DMS53 treated with DMSO at 0.1 percent for 48 hours (cell line): Measurements from ENCODE around the gene RBMS3.
"Not testable (repeated sequence)": the region's sequence is repeated elsewhere in the genome, so short reads cannot be mapped to it uniquely, and the experiment has no call there.

Source experiments
- DNase-seq: peaks from one replicate; lab custom pipeline; 2025; ENCODE audit not compliant: unreplicated experiment; lab: John Stamatoyannopoulos, UW

The RBMS3 gene

DNA sequence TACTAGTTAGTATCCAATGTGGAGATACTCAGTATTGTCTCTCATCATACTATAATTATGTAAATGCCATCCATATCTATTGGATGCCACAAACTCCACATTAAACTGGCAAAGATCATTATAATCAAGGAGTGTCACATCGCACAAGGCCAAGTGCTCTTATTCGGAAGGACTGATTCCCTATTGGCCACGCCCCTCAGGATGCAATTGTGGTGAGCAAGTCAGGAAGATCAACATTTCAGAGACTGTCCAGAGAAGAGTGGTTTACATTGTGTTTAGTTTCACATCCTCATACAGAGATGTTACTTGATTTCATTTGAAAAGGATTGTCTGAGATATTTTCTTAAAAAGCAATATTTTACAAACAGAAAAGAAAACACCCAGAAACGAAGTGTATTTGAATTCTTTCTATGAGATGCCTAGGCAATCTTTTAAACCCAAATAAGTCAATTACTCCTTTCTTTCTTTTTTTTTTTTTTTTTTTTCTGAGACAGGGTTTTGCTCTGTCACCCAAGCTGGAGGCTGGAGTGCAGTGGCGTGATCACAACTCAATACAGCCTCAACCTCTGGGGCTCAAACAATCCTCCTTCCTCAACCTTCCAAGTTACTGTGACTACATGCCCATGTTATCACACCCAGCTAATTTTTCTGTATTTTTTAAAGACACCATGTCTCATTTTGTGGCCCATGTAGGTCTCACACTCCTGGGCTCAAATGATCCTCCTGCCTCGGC lies 369.1 kb downstream of the RBMS3 start:
- DNase-seq: no peak

DNA sequence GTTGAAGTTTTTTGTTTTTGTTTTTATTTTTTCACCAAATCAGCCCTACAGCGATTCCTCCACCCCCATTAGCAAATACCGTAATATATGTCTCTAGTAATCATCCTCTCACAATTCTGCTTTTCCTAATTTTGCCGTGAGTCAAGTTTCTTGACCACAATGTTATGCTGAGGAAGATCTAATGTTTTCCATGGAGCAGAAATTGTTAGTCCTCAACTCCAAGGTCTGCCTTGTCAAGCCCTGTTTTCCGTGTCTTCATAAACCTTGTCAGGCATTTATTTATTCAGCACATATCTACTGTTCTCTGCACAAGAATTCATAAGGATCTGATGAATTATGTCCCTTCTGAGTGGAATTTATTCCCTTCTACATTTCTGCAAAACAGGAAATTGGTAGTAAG lies 372.8 kb downstream of the RBMS3 start:
- DNase-seq: no peak

DNA sequence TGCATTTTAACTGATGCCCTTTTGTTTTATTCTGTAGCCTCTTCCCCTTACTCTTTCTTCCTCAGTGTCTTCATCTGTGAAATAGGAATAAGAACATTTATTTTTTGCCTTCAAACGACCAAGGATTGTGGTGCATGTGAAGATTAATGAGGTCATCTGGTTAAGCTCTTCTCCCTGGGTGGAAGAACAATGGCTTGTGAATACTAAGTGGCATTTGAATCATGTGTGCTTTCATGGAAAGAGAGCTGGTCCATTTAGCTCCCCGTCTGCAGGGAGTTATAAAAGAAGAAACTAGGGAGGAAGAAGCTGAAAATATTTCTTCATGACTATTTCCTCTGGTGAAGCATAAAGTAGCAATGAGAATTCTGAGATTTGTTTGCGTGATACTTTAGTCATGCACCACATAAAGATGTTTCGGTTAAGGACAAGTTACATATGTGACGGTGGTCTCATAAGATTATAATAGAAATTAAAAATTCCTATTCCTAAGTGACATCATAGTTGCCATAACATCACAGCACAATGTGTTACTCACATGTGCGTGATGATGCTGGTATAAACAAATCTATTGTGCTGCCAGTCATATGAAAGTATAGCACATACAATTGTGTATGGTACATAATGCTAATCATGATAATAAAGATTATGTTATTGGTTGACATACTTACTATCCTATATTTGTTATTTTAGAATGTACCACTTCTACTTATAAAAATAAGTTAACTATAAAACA lies 374.3 kb downstream of the RBMS3 start:
- no peak for DNase-seq

DNA sequence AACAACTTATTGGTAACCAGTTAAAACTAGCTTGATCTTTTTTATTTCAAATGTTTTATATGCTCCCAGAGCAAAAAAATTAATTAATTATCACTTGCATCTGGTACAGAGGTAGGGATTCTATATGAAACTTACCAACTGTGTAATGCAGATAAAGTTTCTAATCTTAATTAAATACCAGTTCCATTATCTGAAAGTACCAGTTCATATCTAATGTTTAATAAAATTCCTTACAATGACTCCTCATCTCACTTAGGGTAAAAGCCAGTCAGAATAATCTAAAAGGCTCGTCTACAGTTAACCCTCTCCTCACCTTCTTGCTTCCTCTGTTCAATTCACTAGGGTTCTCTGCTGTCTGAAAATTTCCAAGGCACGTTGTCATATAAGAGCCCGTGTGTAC lies 384.8 kb downstream of the RBMS3 start:
- no peak for DNase-seq

DNA sequence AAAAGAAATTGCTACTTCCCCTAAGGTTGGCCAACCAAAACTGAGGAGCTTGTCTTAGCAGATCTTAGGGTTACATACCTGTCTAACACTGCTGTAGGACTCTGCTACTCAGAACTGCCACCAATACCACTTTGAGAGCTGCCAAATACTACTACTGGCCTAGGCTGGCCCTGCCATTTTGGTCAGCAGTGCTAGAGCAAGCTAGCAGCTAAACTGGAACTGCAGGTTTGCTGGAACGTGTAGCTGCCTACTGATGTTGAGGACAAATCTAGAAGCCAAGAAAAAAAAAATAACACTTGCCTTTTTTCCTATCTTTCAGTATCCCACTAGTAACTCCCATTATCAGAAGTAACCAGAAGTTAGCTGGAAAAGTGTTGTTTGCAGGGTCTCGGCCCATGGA lies 387.4 kb downstream of the RBMS3 start:
- no peak for DNase-seq

DNA sequence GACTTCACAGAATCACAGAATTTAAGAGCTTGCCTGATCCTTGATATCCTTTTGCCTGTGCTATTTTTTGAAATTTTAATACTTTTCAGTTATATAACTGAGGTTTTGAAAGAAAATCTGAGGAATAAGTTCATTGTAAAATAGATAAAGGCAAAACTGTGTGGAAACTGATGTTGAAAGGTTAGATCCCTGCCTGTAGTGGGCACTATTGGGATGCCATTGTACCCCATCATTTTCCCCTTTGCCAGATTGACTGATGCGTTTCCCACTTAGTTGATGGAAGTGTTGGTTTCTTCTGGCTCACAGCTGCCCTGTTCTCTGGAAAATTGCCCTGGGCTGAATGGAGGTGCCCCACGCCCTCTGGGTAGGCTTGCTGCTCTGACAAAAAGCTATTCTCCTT lies 387.9 kb downstream of the RBMS3 start:
- no peak for DNase-seq

DNA sequence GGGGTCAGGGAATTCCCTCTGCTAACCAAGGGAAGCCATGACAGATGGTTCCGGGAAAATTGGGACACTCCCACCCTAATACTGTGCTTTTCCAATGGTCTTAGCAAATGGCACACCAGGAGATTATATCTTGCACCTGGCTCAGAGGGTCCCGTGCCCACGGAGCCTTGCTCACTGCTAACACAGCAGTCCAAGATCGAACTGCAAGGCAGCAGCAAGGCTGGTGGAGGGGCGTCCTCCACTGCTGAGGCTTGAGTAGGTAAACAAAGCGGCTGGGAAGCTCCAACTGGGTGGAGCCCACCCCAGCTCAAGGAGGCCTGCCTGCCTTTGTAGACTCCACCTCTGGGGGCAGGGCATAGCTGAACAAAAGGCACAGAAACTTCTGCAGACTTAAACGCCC lies 389.6 kb downstream of the RBMS3 start:
- not testable (repeated sequence) for DNase-seq

DNA sequence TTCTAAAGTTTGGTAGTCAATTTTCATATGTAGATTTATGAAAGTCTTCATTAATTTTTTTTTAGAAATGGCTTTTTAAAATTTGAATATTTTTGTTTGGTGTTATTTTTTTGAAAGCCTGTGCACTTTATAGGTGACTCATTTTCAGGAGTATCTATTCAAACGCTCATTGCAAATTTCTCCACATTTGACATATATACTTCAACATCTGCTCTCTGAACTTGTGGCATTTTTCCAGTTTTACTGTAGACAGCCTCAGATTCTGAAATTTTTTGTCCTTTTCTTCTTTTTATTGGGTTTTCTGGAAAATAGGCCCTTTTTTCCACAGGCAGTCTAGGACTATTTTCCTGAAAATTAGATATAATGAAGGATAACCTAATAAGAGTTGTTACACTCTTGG lies 396.6 kb downstream of the RBMS3 start:
- no peak for DNase-seq

DNA sequence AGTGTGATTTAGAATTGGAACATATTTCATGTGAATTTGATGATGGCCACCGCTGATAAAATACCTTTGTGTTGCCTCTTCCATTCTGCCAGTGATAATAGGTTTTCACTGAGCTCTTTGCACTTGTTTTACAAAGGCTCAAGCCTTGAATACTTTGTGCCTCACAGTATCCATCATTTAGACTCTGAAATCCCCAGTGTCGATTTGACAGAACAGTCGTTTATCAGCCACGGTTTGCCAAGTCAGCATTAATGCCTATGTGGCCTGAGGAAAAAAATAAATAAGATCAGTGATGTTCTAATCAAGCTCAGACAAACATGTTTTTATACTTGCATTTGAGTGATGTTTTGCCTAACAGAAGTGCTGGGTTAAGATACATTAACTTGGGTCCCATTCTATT lies 399.1 kb downstream of the RBMS3 start:
- no peak for DNase-seq

DNA sequence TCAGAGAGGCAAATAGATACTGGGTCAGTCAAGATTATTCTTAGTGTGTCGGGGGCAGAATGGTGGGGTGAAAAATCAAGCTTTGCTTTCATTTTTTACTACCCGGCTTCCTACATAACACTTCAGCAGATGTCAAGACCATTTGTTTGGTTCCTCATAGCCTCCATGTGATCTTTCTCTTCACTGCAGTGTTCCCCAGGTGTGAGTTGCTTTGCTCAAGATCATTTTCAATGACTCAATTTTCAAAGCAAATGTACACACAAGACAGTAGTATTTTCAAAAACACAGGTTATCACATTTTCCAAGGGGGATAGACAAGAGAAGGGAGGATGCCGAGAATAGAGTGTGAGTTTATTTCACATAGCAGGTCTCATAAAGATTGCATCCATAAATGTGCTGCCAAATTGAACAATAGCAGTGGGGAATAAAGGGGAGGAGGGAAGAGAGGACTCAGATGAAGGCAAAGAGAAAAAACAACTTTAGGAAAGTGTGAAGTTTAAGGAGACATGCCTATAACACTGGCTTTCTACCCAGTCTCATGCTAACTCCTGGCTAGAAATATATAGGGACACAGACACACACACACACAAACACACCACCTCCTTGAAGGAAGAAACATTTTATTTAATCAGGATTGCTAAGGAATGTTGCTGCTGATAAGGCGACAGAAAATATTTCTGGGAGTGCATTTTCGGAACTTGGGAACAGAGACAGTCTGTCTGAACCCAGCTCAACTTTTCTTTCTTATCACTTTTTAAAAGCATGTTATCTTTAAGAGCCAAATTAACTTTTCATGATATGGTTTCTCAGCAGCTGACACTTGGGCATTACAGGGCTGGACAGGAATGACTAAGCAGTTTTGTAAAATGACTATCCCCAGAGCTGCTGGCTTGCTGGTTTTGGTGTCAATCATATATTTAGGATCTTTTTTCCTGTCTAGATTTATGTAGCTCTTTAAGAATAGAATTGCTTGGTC lies 402.4 kb downstream of the RBMS3 start:
- no peak for DNase-seq

DNA sequence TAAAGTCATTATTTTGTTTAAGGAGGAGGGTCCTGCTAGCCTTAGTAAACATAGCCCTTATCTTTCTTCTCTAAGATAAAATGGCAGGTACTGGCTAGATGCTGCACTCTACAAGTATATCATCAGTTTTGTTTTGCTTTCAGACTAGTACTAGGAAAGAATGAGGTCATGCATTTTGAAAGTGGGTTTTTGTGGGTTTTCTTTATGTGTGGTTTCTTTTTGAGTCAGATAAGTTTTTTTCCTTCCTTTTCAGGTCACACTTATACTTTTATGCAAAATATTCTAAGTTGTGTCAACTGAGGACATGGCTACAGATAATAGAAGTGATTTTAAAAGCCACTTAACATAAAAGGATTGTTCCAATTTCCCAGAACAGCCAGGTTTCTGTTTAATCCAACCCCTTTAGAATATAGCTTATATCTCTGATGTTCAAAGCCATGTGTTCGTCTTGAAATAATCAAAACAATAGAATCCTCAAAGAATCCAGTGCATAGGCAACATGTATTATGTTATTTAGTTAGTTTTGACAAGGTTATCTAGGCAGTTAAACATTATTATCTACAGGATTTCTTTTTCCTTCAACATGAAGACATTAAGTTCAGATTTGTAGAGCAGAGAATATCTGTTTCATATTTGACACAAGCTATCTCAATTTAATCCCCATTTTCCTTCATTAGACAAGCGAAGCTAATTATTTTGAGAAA lies 406.2 kb downstream of the RBMS3 start:
- no peak for DNase-seq

DNA sequence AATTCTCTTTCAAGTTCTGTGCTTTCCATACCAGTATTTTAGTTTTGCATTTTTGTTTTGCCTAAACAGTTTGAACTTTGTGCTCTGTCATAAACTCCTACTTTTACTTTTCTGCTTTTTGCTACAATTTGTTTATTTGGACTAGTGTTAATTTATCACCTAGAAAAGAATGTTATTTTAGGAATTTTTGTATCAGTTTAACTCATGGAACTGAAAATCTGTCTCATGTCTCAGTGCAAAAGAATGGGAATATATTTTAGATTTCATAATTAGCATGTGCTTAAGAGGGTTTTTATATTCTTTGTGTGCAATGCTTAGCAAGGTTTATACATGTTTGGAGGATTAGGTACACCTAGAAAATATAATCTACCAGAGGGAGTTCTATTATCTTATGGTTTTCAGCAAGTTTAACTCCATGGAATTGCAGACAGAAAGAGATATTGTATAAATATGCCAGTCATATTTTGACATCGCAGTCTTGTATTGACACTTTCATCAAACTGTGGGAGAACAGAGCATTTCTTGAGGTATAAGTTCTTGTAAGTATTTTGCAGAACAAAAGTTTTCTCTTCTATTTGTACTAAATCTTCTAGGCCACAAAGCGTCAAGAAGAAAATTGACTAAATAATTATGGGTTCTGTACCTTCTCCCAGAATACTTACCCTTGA lies 409.9 kb downstream of the RBMS3 start:
- no peak for DNase-seq

DNA sequence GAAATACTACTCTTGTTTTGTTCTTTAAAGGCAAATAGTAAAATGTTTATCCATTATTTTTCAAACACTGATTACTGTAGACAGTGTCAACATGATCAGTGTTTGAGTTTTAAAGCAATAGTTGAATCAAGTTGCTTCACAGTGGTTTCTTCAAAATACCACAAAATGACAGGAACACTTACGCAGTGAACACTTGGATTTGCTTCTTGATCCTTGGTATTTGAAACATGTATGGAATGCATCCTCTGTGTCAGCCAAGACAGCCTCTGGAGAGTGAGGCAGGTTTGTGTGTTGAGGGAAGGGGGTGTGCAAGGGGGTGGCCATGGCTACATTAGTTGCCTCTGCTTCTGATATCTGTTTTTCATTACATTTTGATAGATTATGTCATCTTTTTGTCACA lies 413.0 kb downstream of the RBMS3 start:
- no peak for DNase-seq

DNA sequence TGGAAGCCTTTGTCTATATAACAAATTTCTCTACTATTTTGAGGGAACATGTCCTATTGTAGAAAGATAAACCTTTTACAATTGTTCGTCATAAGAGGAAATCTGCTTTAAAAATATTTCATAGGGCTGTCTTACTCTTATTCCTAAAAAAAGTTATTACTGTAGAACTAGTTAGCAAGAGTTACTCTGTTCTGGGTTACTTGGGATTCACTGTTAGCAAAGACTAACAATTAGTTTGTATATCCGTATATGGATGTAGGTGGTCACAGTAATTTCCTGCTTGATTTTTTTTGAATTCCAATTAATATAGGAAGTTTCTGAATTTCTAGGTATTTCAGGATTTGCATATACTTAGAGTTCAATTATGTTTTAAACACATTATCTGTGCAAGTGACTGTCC lies 413.5 kb downstream of the RBMS3 start:
- DNase-seq: no peak

DNA sequence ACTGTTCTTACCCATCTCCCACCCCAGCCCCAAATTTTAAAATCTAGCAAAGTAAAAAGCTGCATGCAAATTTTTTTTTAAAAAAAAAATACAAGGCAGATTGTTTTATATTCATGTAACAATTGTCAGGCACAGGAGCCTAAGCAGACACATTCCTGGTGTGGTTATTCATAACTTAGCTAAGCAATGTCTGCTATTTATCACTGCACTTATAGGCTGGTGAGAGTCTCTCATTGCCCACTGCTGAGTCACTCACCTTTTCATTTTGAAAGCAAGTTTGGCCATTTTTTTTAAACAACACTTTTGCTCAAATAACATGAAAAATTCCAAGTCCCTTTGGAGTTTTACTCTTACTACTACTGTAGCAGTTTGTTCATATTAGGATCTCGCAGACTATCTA lies 413.9 kb downstream of the RBMS3 start:
- DNase-seq: no peak

DNA sequence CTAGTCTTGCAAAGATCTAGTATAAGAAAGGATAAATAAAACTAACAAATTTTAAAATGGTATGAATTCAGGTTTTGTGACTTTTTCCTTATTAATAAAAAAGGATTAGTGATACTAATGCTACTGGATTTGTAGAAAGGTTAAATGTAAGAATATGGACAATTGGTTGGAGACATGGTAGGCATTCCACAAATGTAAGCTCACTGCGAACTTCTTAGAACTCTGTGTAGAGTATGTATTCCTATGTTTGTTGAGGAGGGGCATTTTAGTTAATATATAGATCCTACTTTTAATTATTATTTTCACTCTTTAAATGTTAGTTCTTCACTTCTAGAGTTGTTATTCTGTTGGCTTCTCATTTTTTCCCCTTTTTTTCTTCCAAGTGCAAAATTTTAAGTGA lies 414.3 kb downstream of the RBMS3 start:
- DNase-seq: no peak

DNA sequence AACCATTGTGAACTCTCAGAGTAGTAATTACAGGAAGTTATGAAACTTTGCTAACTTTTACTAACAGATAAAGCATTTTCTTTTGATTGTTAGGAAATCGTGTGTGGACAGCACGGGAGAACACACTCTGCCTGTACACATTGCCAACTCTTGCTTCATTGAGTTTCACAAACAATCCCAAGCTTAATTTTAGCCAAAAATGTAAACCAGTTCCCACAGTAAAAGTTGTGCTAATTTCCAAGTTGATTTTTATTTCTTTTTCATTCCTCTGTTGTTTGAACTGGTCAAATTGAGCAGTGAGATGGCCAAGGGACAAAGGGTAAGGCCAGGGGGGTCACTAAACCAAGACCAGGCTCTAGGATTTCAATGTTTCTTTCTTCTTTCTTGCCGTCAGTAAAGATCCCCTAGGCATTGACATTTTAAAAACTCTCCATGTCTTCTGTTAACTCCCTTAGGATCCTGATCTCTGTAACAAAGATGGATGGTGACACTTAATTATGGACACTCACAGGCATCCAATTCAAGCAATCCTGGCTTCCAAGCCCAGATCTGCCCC lies 414.9 kb downstream of the RBMS3 start:
- no peak for DNase-seq

DNA sequence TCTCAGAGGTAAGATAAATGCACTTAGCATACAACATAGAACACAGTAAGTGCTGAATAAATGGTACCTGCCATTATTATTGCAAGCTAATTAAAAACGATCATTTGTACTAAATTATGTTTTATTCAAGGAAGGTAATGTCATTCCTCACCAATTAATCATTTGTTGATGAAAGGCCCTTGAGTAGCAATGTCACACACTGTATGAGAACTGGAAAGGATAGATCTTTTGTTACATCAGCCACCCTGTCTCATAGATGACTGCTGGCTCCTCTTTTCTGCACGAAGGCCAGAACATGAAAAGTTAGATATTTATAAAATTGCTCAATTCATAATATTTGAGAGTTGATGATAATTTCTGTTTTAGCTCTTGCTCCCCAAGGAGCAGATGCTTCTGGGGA lies 415.4 kb downstream of the RBMS3 start:
- DNase-seq: no peak

DNA sequence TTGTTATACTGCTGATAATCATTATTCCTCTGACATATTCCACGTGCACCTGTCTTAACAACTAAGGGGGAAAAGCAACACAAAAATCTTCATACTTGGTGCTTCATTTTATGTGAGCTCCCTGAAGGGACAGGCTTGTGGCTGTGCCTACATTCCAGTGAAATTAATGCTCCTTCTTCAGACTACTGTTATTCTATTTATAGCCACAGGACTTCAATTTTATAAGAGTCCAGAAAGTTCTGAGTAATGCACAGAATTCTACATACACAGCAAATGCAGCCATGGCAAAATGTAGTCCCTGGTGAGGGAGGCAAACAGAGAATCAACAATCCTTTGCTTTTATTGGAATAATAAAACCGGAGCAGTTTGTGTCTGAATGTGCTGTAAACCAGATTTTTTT lies 417.1 kb downstream of the RBMS3 start:
- no peak for DNase-seq

DNA sequence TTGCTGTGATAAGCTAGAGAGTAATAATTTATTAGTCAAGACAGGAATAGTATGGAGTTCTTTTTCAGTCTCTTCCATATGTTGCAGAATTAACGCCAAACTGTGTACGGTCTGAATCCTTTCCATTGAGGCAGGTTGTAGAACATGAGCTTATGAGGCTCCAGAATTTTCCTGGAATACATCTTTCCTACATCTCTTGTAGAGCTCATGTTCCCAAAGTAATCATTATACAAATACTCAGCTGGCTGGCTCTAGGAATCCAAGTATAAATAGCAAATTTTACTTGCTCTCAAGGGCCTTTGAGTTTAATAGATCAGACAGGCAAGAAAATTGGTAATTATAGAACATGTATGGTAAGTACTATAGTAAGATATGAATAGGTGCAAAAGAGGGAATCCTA lies 419.4 kb downstream of the RBMS3 start:
- DNase-seq: no peak
